Loucy (cell line): ENCODE measurements around the gene TMC5.
"Not testable (repeated sequence)": the region's sequence is repeated elsewhere in the genome, so short reads cannot be mapped to it uniquely, and the experiment has no call there.

Experiments
- H2AFZ ChIP-seq: fragments of 200-600 bp; sonication (generic); 2 replicates; pipeline ENCODE4 v1.6.0; 2016; ENCODE audit warnings: antibody characterized with exemption, mild to moderate bottlenecking, low read length, moderate library complexity
- H3F3A ChIP-seq: fragments of 200-600 bp; 2 replicates; pipeline ENCODE4 v1.6.0; 2016; ENCODE audit warnings: antibody characterized with exemption, low read depth, mild to moderate bottlenecking
- H3K27me3 ChIP-seq: fragments of 200-600 bp; sonication (generic); 2 replicates; pipeline ENCODE4 v1.6.1; 2014; ENCODE audit warnings: low read length, mild to moderate bottlenecking; ENCODE audit not compliant: insufficient read depth, poor library complexity, severe bottlenecking
- H3K36me3 ChIP-seq: fragments of 200-600 bp; sonication (generic); 2 replicates; pipeline ENCODE4 v1.6.1; 2016; ENCODE audit warnings: low read length; ENCODE audit not compliant: insufficient read depth
- H3K4me1 ChIP-seq: fragments of 200-600 bp; sonication (generic); 2 replicates; pipeline ENCODE4 v1.5.1; 2014; ENCODE audit warnings: low read length, mild to moderate bottlenecking; ENCODE audit not compliant: insufficient read depth, poor library complexity, severe bottlenecking
- H3K4me2 ChIP-seq: fragments of 200-600 bp; sonication (generic); 2 replicates; pipeline ENCODE4 v1.6.0; 2014; ENCODE audit warnings: antibody characterized with exemption, low read length, low read depth, mild to moderate bottlenecking; ENCODE audit not compliant: poor library complexity, severe bottlenecking
- H3K4me3 ChIP-seq: fragments of 200-600 bp; sonication (generic); 2 replicates; pipeline ENCODE4 v1.5.1; 2014; ENCODE audit warnings: low read length, mild to moderate bottlenecking, mixed read lengths; ENCODE audit not compliant: poor library complexity, severe bottlenecking
- H3K79me2 ChIP-seq: fragments of 200-600 bp; sonication (generic); 2 replicates; pipeline ENCODE4 v1.6.1; 2014; ENCODE audit warnings: low read length; ENCODE audit not compliant: insufficient read depth
- H3K9ac ChIP-seq: fragments of 200-600 bp; sonication (generic); 2 replicates; pipeline ENCODE4 v1.6.0; 2014; ENCODE audit warnings: mild to moderate bottlenecking, low read depth, low read length, moderate library complexity; ENCODE audit not compliant: poor library complexity, severe bottlenecking
- H3K9me2 ChIP-seq: fragments of 200-600 bp; sonication (generic); replicated peaks from 2 replicates; pipeline ENCODE4 v1.6.1; 2016; ENCODE audit warnings: low read depth, low read length, mixed read lengths
- H3K9me3 ChIP-seq: fragments of 200-600 bp; sonication (generic); 2 replicates; pipeline ENCODE4 v1.6.1; 2014; ENCODE audit warnings: mild to moderate bottlenecking, antibody characterized with exemption, low read length, low read depth; ENCODE audit not compliant: insufficient read depth
- H4K20me1 ChIP-seq: fragments of 200-600 bp; sonication (generic); 2 replicates; pipeline ENCODE4 v1.6.0; 2014; ENCODE audit warnings: antibody characterized with exemption, low read length, mild to moderate bottlenecking; ENCODE audit not compliant: insufficient read depth, poor library complexity, severe bottlenecking
- EZH2phosphoT487 ChIP-seq: fragments of 200-600 bp; IDR thresholded peaks from 2 replicates; pipeline ENCODE4 v1.6.1; 2018; ENCODE audit warnings: antibody characterized with exemption, mild to moderate bottlenecking, moderate library complexity, borderline replicate concordance
- TF ChIP-seq, protein P1 (sequence below): fragments of 200-600 bp; sonication (generic); conservative IDR thresholded peaks from 2 replicates; pipeline ENCODE4 v1.5.1; 2014; ENCODE audit warnings: mild to moderate bottlenecking, antibody characterized with exemption, low read length

TMC5 gene, protein sequence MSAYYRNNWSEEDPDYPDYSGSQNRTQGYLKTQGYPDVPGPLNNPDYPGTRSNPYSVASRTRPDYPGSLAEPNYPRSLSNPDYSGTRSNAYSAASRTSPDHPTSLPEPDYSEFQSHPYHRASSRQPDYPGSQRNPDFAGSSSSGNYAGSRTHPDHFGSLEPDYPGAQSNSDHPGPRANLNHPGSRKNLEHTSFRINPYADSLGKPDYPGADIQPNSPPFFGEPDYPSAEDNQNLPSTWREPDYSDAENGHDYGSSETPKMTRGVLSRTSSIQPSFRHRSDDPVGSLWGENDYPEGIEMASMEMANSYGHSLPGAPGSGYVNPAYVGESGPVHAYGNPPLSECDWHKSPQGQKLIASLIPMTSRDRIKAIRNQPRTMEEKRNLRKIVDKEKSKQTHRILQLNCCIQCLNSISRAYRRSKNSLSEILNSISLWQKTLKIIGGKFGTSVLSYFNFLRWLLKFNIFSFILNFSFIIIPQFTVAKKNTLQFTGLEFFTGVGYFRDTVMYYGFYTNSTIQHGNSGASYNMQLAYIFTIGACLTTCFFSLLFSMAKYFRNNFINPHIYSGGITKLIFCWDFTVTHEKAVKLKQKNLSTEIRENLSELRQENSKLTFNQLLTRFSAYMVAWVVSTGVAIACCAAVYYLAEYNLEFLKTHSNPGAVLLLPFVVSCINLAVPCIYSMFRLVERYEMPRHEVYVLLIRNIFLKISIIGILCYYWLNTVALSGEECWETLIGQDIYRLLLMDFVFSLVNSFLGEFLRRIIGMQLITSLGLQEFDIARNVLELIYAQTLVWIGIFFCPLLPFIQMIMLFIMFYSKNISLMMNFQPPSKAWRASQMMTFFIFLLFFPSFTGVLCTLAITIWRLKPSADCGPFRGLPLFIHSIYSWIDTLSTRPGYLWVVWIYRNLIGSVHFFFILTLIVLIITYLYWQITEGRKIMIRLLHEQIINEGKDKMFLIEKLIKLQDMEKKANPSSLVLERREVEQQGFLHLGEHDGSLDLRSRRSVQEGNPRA

DNA sequence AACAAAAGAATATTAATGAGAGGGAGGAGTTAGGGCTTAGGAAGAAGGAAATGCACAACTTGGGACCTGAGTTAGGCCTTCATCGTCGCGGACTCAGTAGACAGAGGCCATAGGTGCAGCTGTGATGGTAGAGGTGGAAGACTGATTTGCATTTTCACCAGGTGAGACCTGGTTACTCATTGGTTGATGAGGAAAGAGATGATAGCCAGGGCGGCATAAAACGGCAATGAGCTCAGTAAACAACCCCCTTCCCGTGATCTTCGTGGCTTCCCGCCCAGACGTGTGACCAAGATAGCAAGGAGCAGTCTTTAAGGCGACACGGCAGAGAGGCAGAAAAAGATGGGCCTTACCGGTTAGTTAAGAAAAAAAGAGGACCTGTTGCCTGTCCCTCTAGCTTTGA lies at the start of gene TMC5:
Gene TMC5, plus strand, starts transcription at position 244 of the 400 bp plus-strand sequence. CDS start 22,156 bp downstream, outside the sequence.
- no peaks in the 10 kb centered on the region; the same call in 1 of the 2 replicates for H3K9me3 ChIP-seq
- no peak within 1 kb of the TSS for H3K4me3 ChIP-seq
- no peaks in the 10 kb centered on the region for H3F3A ChIP-seq
- no peak within 1 kb of the TSS for H2AFZ ChIP-seq
- no peak within 1 kb of the TSS for H3K4me2 ChIP-seq
- H3K9ac ChIP-seq, result no peak within 1 kb of the TSS
- no peaks in the 10 kb centered on the region for H3K4me1 ChIP-seq
- H3K79me2 ChIP-seq, result no peaks in the 10 kb centered on the region
- no peak for TF ChIP-seq EZH2phosphoT487
- TF ChIP-seq, protein P1, sequence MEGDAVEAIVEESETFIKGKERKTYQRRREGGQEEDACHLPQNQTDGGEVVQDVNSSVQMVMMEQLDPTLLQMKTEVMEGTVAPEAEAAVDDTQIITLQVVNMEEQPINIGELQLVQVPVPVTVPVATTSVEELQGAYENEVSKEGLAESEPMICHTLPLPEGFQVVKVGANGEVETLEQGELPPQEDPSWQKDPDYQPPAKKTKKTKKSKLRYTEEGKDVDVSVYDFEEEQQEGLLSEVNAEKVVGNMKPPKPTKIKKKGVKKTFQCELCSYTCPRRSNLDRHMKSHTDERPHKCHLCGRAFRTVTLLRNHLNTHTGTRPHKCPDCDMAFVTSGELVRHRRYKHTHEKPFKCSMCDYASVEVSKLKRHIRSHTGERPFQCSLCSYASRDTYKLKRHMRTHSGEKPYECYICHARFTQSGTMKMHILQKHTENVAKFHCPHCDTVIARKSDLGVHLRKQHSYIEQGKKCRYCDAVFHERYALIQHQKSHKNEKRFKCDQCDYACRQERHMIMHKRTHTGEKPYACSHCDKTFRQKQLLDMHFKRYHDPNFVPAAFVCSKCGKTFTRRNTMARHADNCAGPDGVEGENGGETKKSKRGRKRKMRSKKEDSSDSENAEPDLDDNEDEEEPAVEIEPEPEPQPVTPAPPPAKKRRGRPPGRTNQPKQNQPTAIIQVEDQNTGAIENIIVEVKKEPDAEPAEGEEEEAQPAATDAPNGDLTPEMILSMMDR, result no peak
- no peaks in the 10 kb centered on the region for H3K36me3 ChIP-seq
- no peaks in the 10 kb centered on the region for H3K27me3 ChIP-seq
- no peaks in the 10 kb centered on the region for H4K20me1 ChIP-seq
- H3K9me2 ChIP-seq, result no peaks in the 10 kb centered on the region

DNA sequence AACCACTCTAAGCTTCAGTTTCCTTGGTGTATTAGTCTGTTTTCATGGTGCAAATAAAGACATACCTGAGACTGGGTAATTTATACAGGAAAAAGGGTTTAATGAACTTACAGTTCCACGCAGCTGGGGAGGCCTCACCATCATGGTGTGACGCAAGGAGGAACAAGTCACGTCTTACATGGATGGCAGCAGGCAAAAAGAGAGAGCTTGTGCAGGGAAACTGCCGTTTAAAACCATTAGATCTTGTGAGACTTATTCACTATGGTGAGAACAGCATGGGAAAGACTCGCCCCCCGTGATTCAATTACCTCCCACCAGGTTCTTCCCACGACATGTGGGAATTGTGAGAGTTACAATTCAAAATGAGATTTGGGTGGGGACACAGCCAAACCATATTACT lies 45.1 kb upstream of the TMC5 start:
- H3F3A ChIP-seq, H3K36me3 ChIP-seq, H3K4me1 ChIP-seq, H3K27me3 ChIP-seq, H3K9me2 ChIP-seq, H3K4me2 ChIP-seq, H2AFZ ChIP-seq, H4K20me1 ChIP-seq, H3K9me3 ChIP-seq, H3K79me2 ChIP-seq, H3K9ac ChIP-seq, H3K4me3 ChIP-seq: not testable (repeated sequence)

DNA sequence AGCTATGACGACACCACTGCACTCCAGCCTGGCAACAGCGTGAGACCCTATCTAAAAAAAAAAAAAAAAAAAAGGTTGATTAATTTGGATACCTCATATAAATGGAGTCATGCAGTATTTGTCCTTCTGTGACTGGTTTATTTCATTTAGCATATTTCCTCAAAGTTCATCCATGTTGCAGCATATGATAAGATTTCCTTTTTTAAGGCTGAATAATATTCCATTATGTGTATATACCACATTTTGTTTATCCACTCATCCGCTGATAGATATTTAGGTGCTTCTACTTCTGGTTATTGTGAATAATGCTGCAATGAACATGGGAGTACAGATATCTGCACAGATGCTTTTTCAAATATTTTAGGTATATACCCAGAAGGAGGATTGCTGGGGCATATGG lies 43.3 kb upstream of the TMC5 start:
- Histone ChIP-seq H3K4me1 (no peaks in the 10 kb centered on the region), H3K4me2 (no peak overlapping the region), H4K20me1 (no peaks in the 10 kb centered on the region), H3K27me3 (no peaks in the 10 kb centered on the region), H3K4me3 (no peak overlapping the region), H2AFZ (no peak overlapping the region), H3K9ac (no peak overlapping the region), H3K9me3 (no peaks in the 10 kb centered on the region), H3F3A (no peaks in the 10 kb centered on the region), H3K36me3 (no peaks in the 10 kb centered on the region), H3K79me2 (no peaks in the 10 kb centered on the region), H3K9me2 (no peaks in the 10 kb centered on the region)
- TF ChIP-seq, protein P1, result no peak
- no peak for TF ChIP-seq EZH2phosphoT487
